ENCODE measurements around the gene SHLD1.

The SHLD1 gene

GRCh38 chr20:5895626-5896025 lies 145.4 kb downstream of the SHLD1 start:
- Histone ChIP-seq H2AFZ (no peak overlapping the region), H3K27me3 (ENCODE audit: control insufficient read depth, insufficient read depth, low read length) (no peaks in the 10 kb centered on the region), H3K4me1 (no peaks in the 10 kb centered on the region), H3K4me2 (ENCODE audit: low read length) (no peak overlapping the region), H3K9me3 (ENCODE audit: control insufficient read depth, low read length) (no peaks in the 10 kb centered on the region), H3K36me3 (ENCODE audit: control insufficient read depth, insufficient read depth, low read length) (no peaks in the 10 kb centered on the region), H3K79me2 (no peaks in the 10 kb centered on the region), H3K9ac (no peak overlapping the region), H3K4me3 (ENCODE audit: low read depth, low read length) (no peak overlapping the region), H3K27ac (no peak overlapping the region)
- no peak for TF ChIP-seq CTCF (IDR thresholded peaks at IDR 0.05)

GRCh38 chr20:5899444-5899843 lies 149.2 kb downstream of the SHLD1 start:
- H3K9me3 ChIP-seq (ENCODE audit: control insufficient read depth, low read length) = no peaks in the 10 kb centered on the region
- no peaks in the 10 kb centered on the region for H3K79me2 ChIP-seq
- H3K9ac ChIP-seq = no peak overlapping the region
- H2AFZ ChIP-seq = no peak overlapping the region
- no peaks in the 10 kb centered on the region for H3K36me3 ChIP-seq (ENCODE audit: control insufficient read depth, insufficient read depth, low read length)
- no peak overlapping the region for H3K4me2 ChIP-seq (ENCODE audit: low read length)
- no peak for TF ChIP-seq CTCF (IDR thresholded peaks at IDR 0.05)
- H3K27me3 ChIP-seq (ENCODE audit: control insufficient read depth, insufficient read depth, low read length) = no peaks in the 10 kb centered on the region
- no peak overlapping the region for H3K27ac ChIP-seq
- H3K4me3 ChIP-seq (ENCODE audit: low read depth, low read length) = no peak overlapping the region
- no peaks in the 10 kb centered on the region for H3K4me1 ChIP-seq

GRCh38 chr20:5900908-5901307 lies 150.7 kb downstream of the SHLD1 start:
- no peaks in the 10 kb centered on the region for H3K4me1 ChIP-seq
- H3K36me3 ChIP-seq (ENCODE audit: control insufficient read depth, insufficient read depth, low read length) = no peaks in the 10 kb centered on the region
- H3K9ac ChIP-seq = no peak overlapping the region
- no peak for TF ChIP-seq CTCF (IDR thresholded peaks at IDR 0.05)
- no peak overlapping the region for H3K4me3 ChIP-seq (ENCODE audit: low read depth, low read length)
- H3K9me3 ChIP-seq (ENCODE audit: control insufficient read depth, low read length) = no peaks in the 10 kb centered on the region
- no peak overlapping the region for H3K4me2 ChIP-seq (ENCODE audit: low read length)
- no peak overlapping the region for H3K27ac ChIP-seq
- no peaks in the 10 kb centered on the region for H3K79me2 ChIP-seq
- no peaks in the 10 kb centered on the region for H3K27me3 ChIP-seq (ENCODE audit: control insufficient read depth, insufficient read depth, low read length)
- no peak overlapping the region for H2AFZ ChIP-seq

- H3K27me3 ChIP-seq (ENCODE audit: control insufficient read depth, insufficient read depth, low read length) = no peaks in the 10 kb centered on the region
- no peaks in the 10 kb centered on the region for H3K9me3 ChIP-seq (ENCODE audit: control insufficient read depth, low read length)
- no peak for TF ChIP-seq CTCF (IDR thresholded peaks at IDR 0.05)
- H3K36me3 ChIP-seq (ENCODE audit: control insufficient read depth, insufficient read depth, low read length) = no peaks in the 10 kb centered on the region
- H3K4me3 ChIP-seq (ENCODE audit: low read depth, low read length) = no peak overlapping the region
- no peak overlapping the region for H3K27ac ChIP-seq
- no peak overlapping the region for H3K9ac ChIP-seq
- no peak overlapping the region for H3K4me2 ChIP-seq (ENCODE audit: low read length)
- H2AFZ ChIP-seq = no peak overlapping the region
- H3K79me2 ChIP-seq = no peaks in the 10 kb centered on the region
- peaks cover 6% of the 10 kb centered on the region for H3K4me1 ChIP-seq
Observed at GRCh38 chr20:5908981-5909380, 158.8 kb downstream of the SHLD1 start.

GRCh38 chr20:5910186-5910585 lies 160.0 kb downstream of the SHLD1 start:
- H3K9ac ChIP-seq = no peak overlapping the region
- H3K36me3 ChIP-seq (ENCODE audit: control insufficient read depth, insufficient read depth, low read length) = no peaks in the 10 kb centered on the region
- H2AFZ ChIP-seq = peak overlapping the region; percentile 96
- no peak overlapping the region for H3K4me3 ChIP-seq (ENCODE audit: low read depth, low read length)
- H3K4me1 ChIP-seq = peaks cover 6% of the 10 kb centered on the region
- H3K27ac ChIP-seq = peak overlapping the region; percentile 97
- H3K27me3 ChIP-seq (ENCODE audit: control insufficient read depth, insufficient read depth, low read length) = no peaks in the 10 kb centered on the region
- no peak overlapping the region for H3K4me2 ChIP-seq (ENCODE audit: low read length)
- no peak for TF ChIP-seq CTCF (IDR thresholded peaks at IDR 0.05)
- no peaks in the 10 kb centered on the region for H3K9me3 ChIP-seq (ENCODE audit: control insufficient read depth, low read length)
- no peaks in the 10 kb centered on the region for H3K79me2 ChIP-seq

Measured in parathyroid adenoma (tissue), 2 donors.